Spinal cord (tissue), 10 donors: Measurements from ENCODE around the gene LMF2. TPM values are rescaled to one million over a fixed set of nuclear protein-coding genes. Genes with fewer than 3 reads are reported as not detected.

ENCODE experiments used
- DNase-seq, 6 donors: peaks; one replicate each; pipeline versions ENCODE4 v3.0.0 to v3.0.0-alpha.2; 2013 to 2015; ENCODE audit warnings: low spot score in 6 of 6, low read depth in 4 of 6
- H3K27ac ChIP-seq: one replicate; pipeline ENCODE4 v1.5.1; 2013; ENCODE audit warnings: low read depth, low read length, control low read depth
- H3K27me3 ChIP-seq: one replicate; pipeline ENCODE4 v1.6.1; 2013; ENCODE audit warnings: low read length; ENCODE audit not compliant: control insufficient read depth, insufficient read depth
- H3K36me3 ChIP-seq: one replicate; pipeline ENCODE4 v1.6.1; 2013; ENCODE audit warnings: low read length; ENCODE audit not compliant: control insufficient read depth, insufficient read depth
- H3K4me1 ChIP-seq: one replicate; pipeline ENCODE4 v1.6.1; 2013; ENCODE audit warnings: low read length; ENCODE audit not compliant: control insufficient read depth, insufficient read depth
- H3K4me3 ChIP-seq: one replicate; pipeline ENCODE4 v1.5.1; 2013; ENCODE audit warnings: low read depth, low read length, control low read depth
- H3K9me3 ChIP-seq: one replicate; pipeline ENCODE4 v1.6.1; 2013; ENCODE audit warnings: low read length; ENCODE audit not compliant: control insufficient read depth, insufficient read depth
- WGBS: methylation state at CpG from one replicate; pipeline ENCODE4 v1.1.5; 2013; ENCODE audit warnings: missing lambda C conversion rate; ENCODE audit not compliant: insufficient coverage; 5-methylcytosine and 5-hydroxymethylcytosine counted together
- polyA plus RNA-seq, 2 donors: library from polyadenylated mRNA; unstranded; fragments of 120-200 nt; gene quantifications; one replicate each; pipeline ENCODE4 v1.2.1, GENCODE V29; 2013; ENCODE audit not compliant: insufficient read length in 2 of 2
- total RNA-seq, 2 donors: library from RNA; depleted of rRNA in 1 of 2; stranded (reverse); fragments of 120-200 nt in 1 of 2; fragments of >200 nt in 1 of 2; gene quantifications; one replicate each; pipeline versions ENCODE4 v1.2.3 to v1.2.4, GENCODE V29; 2013 to 2014
- donor health status: healthy.

Gene LMF2
- total and polyA plus RNA-seq, 4 donors: 16.0 to 69.6 (median 50.4) TPM

GRCh38 chr22:50475652-50476002 lies 31.9 kb downstream of the LMF2 start:
- no peak overlapping the region for H3K4me3 ChIP-seq
- no peaks in the 10 kb centered on the region for H3K9me3 ChIP-seq
- DNase-seq: no peak
- H3K27ac ChIP-seq: no peak overlapping the region
- peaks cover 41% of the 10 kb centered on the region for H3K4me1 ChIP-seq
- peaks cover 26% of the 10 kb centered on the region for H3K36me3 ChIP-seq
- 90% methylated on average over 6 of the region's 6 CpGs for WGBS
- peaks cover 19% of the 10 kb centered on the region for H3K27me3 ChIP-seq

DNA sequence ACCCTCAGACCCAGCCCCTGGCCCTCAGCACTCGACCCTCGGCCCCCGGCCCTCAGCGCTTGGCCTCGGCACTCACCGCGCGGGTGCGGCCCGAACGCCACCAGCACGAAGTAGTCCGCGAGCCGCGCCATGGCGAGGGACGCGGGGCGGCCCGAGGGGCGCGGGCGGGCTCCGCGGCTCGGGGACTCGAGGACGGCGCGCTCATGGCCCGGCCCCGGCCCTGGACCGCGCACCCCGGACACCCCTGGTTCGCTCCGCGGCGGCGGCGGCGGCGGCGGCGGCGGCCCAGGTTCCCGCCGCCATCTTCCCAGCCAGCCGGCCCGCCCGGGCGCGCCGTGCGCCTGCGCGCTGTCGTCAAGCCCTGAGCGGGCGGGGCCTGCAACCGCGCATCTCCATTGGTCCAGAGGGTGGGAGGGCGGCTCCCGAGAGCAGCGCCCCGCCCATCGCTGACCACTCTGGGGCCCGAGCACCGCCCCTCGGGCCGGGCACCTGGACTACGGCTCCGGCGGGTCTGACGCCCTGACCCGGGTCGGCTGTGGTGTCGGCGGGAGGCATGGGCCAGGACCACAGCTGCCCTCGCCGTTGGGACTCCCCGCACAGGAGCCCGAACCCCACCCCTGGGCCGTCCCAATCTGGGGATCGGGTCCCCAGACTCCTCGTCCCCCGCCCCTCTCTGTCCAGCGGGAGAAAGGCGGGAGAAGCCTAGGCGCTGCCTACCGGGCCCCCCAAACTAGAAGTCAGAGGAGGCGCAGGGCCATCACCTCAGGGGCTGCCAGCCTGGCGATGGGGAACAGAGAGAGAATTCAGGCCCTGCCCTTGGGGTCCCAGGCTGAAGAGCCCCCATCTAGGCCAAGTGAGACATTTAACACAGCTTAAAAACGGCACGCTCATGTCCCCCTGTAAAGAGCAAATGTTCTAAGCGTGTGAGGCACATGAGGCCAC lies 32.5 kb downstream of the LMF2 start, which contains the start of gene SBF1:
SBF1 (minus strand) TSS at position 326 of the 942 bp plus-strand sequence; CDS start at position 131, 195 bp downstream.
- DNase-seq: peak; percentile 80 to 97 (median 87)
- Histone ChIP-seq H3K4me1 (peaks cover 47% of the 10 kb centered on the region), H3K9me3 (no peaks in the 10 kb centered on the region), H3K27ac (no peak within 1 kb of the TSS), H3K36me3 (peaks cover 32% of the 10 kb centered on the region), H3K27me3 (peaks cover 13% of the 10 kb centered on the region), H3K4me3 (peak within 1 kb of the TSS; percentile 63)
- WGBS: under 1% methylated on average over 94 of the region's 97 CpGs

- peaks cover 51% of the 10 kb centered on the region for H3K4me1 ChIP-seq
- peaks cover 42% of the 10 kb centered on the region for H3K36me3 ChIP-seq
- peak in 2 of 6 donors; percentile 8 to 38 for DNase-seq
- H3K4me3 ChIP-seq: peak overlapping the region; percentile 52
- H3K27me3 ChIP-seq: peaks cover 5% of the 10 kb centered on the region
- 5% methylated on average over 61 of the region's 62 CpGs for WGBS
- H3K9me3 ChIP-seq: no peaks in the 10 kb centered on the region
- no peak overlapping the region for H3K27ac ChIP-seq
Measured at GRCh38 chr22:50473855-50474671, 33.4 kb downstream of the LMF2 start.

DNA sequence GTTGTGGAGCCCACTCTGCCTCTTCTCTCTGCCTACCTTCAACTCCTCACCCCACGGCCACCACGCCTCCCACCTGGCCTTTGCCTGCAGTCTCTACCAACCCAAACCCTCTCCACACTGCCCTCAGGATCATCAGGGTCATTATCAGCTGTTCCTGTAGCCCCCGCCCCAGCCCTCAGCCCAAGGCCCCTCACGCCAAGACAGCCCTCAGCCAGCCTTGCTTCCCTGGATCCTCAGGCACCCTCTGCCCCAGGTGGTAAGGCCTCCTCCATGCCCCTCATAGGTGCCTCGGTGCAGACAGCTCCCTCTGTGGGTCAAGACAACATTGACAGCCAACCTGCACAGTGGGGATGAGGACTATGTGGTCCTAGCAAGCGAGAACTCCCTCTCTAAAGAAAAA lies 34.4 kb downstream of the LMF2 start:
- no peak overlapping the region for H3K27ac ChIP-seq
- H3K9me3 ChIP-seq: no peaks in the 10 kb centered on the region
- H3K27me3 ChIP-seq: no peaks in the 10 kb centered on the region
- WGBS: 93% methylated on average over 5 of the region's 6 CpGs
- peaks cover 50% of the 10 kb centered on the region for H3K36me3 ChIP-seq
- no peak for DNase-seq
- peaks cover 51% of the 10 kb centered on the region for H3K4me1 ChIP-seq
- H3K4me3 ChIP-seq: no peak overlapping the region

DNA sequence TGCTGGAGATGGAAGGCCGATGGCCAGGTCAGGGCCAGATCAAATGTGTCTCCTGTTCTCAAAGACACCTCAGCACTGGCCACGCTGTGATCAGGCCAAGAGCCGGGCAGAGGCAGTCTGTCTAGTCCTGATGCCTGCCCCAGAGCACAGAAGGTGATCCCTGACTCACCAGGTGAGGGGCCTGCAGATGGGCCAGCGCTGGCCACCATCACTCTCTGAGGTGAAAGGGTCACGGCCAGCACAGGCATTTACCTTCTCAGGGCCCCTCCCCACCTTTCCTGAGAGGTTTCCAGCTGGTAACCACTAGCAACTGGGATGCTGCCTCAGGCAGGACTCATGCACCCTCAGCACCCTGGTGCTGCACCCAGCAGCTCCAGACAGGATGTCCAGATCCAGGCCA lies 35.5 kb downstream of the LMF2 start:
- 79% methylated on average over 5 of the region's 5 CpGs for WGBS
- Histone ChIP-seq H3K36me3 (peaks cover 62% of the 10 kb centered on the region), H3K27ac (no peak overlapping the region), H3K9me3 (no peaks in the 10 kb centered on the region), H3K4me3 (no peak overlapping the region), H3K4me1 (peaks cover 51% of the 10 kb centered on the region), H3K27me3 (no peaks in the 10 kb centered on the region)
- no peak for DNase-seq

DNA sequence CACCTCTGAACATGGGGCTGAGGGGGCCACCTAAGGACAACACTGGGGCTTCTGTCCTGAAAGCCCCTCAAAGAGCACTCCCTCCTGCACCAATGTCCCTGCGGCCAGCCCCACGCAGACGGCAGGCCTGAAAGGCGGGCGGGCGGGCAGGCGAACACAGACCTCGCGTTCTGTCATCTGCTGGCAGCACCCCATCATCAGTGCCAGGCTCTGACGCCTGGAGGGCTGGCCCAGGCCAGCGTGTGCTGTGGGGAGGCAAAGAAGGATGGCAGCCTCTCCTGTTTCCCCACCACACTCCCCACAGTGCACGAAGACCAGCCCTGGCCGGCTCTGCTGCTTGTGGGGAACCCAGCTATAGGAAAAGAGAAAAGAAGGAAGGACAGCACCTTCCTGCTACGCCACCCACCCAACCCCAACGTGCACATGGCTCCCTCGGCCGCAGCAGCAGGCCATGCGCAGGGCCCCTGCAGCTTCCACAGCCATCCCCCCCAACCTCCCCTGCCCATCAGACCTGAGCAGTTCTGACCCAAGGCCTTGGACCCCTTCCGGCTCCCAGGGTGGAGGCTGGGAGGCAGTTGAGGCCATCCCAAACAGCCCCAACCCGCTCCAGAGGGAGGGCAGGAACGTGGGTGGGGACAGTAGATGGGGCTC lies 36.2 kb downstream of the LMF2 start:
- Histone ChIP-seq H3K27ac (no peak overlapping the region), H3K27me3 (no peaks in the 10 kb centered on the region), H3K4me1 (peaks cover 51% of the 10 kb centered on the region), H3K36me3 (peaks cover 68% of the 10 kb centered on the region), H3K4me3 (no peak overlapping the region), H3K9me3 (no peaks in the 10 kb centered on the region)
- WGBS: 68% methylated on average over 9 of the region's 21 CpGs
- DNase-seq: no peak

DNA sequence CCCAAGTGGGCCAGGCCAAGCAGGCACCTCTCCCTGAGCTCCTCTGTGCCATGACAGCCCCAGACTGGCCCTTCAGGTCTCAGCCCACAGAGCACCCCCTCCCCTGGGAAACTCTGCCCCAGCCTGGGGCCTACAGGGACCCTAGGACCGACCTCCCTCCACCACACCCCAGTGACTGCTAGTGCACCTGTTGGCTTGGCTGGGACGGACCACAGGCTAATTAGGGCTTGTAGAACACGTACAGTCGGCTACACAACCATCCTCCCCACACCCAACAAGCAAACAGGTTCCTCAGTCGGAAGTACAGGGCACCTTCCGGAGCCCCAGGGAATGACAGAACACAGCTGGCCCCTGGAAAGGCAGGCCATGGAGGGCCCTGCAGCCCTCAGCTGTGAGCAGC lies 37.0 kb downstream of the LMF2 start:
- Histone ChIP-seq H3K9me3 (no peaks in the 10 kb centered on the region), H3K27ac (no peak overlapping the region), H3K4me3 (no peak overlapping the region), H3K27me3 (no peaks in the 10 kb centered on the region), H3K4me1 (peaks cover 48% of the 10 kb centered on the region), H3K36me3 (peaks cover 76% of the 10 kb centered on the region)
- WGBS: 86% methylated on average over 6 of the region's 6 CpGs
- no peak for DNase-seq

GRCh38 chr22:50469377-50470305 lies 37.9 kb downstream of the LMF2 start:
- H3K4me1 ChIP-seq: peaks cover 44% of the 10 kb centered on the region
- no peak overlapping the region for H3K27ac ChIP-seq

More at GRCh38 chr22:50469377-50470305, 37.9 kb downstream of the LMF2 start:
- WGBS: 56% methylated on average over 19 of the region's 25 CpGs
- H3K27me3 ChIP-seq: no peaks in the 10 kb centered on the region
- peaks cover 85% of the 10 kb centered on the region for H3K36me3 ChIP-seq
- DNase-seq: no peak
- H3K9me3 ChIP-seq: no peaks in the 10 kb centered on the region
- H3K4me3 ChIP-seq: no peak overlapping the region
